HG03571 (cell line): ENCODE results near the gene TRAPPC13.
"Not testable (repeated sequence)": the region's sequence is repeated elsewhere in the genome, so short reads cannot be mapped to it uniquely, and the experiment has no call there.

Experiments used
- ATAC-seq: cut with Tn5 transposase; IDR thresholded peaks from one replicate; pipeline ENCODE4 v1.9.1; 2021; ENCODE audit not compliant: unreplicated experiment

Gene TRAPPC13

DNA sequence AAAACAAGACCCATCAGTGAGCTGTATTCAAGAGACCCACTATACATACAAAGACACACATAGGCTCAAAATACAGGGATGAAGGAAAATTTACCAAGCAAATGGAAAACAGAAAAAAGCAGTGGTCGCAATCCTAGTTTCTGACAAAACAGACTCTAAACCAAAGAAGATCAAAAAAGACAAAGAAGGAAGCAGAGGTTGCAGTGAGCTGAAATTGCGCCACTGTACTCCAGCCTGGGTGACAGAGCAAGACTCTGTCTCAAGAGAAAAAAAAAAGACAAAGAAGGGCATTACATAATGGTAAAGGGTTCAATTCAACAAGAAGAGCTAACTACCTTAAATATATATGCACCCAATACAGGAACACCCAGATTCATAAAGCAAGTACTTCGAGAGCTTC, 51.2 kb downstream of the TRAPPC13 start:
- not testable (repeated sequence) for ATAC-seq

DNA sequence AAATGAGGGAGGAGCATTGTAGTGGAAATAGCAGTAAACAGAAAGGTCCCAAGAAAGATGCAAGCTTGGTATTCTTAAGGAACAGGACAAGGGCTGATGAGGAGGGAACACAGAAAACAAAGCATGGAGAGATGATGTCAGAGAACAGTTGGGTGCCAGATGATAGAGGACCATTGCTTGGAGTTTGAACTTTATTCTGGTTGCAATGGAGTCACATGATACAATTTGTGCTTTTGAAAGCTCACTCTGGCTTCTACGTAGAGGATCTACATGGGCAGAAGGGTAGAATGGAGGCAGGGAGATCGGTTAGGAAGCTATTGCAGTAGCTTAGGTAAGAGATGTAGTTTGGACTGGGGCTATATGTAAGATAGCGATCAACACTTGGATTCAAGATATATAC, 57.3 kb downstream of the TRAPPC13 start:
- no peak for ATAC-seq

DNA sequence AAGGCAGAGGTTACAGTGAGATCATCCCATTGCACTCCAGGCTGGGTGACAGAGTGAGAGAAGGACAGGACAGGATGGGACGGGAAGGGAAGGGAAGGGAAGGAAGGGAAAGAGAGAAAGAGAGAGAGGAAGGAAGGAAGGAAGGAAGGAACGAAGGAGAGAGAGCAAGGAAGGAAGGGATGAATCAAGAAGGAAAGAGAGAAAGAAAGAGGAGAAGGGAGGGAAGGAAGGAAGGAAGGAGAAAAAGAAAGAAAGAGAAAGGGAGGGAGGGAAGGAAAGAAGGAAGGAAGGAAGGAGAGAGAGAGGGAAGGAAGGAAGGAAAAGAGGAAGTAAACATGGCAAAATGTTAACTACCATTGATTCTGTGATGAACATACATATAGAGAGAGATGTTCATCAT, 68.3 kb downstream of the TRAPPC13 start:
- no peak for ATAC-seq

DNA sequence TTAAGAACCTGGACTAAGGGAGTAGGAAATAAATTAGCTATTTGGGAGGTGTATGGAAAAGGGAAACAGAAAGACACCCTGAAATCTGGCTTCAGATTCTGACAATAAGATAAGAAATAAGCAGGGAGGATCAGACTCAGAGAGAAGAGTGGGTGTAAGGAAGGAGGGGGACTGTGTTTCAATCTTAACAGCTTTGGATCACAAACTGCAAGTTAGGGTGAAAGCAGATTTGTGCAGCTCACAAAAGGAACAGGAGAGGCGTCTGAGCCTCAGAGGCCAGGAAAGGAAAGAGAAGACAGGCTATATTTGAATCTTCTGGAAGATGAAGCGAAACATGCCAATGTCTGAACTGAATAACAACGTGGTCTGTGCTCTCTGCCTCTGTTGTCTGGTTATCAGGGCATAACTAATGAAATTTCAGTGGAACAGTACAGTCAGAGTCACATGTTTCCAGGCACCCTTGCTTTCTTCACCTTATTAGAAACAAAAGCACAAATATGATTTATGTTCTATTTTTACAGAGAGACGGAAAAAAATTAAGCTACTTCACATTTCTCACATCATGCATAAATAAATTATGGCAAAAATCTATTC, 70.4 kb downstream of the TRAPPC13 start:
- no peak for ATAC-seq

DNA sequence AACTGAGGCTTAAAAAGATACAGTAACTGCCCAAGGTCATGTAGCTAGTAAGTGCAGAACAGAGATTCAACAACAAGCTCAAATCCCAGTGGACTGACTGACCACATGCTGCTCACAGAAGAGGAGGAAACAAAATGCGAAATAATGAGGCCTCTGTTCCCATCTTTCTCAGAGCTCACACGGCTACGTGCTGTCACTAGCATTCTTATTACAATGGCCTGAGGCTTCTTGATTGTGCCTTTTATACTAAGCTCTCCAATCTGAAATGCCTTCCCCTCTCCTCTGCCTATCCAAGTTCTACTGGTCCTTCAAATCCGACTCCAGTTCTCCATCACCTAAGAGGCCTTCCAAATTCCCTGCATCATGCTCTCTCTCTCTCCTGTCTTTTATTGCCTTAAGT, 71.1 kb downstream of the TRAPPC13 start:
- no peak for ATAC-seq

DNA sequence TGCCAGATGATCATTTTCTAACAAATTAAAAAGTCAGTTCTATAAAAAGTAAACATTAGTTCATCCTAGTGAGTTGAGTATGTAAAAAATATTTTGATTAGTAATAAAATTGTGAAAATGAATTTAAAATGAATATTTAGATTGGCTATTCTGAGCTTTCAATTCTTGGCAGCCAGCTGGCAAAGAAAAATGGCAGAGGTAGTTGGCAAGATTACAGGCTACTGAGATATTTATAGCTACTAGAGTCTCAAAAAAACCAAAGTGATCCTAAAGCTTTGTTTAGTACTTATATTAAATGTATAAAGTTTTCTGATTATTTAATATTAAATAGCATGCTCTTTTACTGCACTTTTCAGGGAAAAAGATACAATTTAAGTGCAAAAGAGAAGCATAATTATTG, 72.1 kb downstream of the TRAPPC13 start:
- no peak for ATAC-seq

DNA sequence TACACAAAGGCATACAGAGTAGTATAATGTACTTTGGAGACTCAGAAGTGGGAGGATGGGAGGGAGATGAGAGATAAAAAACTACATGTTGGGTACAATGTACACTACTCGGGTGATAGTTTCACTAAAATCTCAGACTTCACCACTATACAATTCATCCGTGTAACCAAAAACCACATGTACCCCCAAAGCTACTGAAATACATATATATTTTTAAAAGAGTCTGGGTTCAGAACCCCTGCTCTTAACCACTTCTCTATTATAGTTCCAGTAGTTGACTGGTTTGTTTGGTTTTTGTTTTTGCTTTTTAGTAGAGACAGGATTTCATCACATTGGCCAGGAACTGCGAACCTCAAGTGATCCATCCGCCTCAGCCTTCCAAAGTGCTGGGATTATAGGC, 74.5 kb downstream of the TRAPPC13 start:
- ATAC-seq = no peak

DNA sequence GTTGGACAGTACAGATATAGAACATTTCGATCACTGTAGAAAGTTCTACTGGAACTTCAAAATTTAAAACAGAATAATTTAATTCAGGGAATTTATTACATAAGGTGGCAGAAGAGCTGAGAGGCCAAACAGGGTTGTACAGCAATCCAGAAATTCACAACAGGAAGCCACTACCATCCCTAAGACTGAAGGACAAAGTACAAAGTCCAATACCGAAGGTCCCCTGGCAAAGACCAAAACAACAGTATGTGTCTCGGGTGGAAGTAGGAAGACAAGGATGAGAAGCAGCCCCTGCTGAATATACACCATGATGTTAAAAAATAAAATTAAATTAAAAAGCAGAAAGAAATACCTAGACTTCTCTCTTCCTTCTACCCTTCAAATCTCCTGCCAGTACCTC, 77.2 kb downstream of the TRAPPC13 start:
- ATAC-seq = no peak

DNA sequence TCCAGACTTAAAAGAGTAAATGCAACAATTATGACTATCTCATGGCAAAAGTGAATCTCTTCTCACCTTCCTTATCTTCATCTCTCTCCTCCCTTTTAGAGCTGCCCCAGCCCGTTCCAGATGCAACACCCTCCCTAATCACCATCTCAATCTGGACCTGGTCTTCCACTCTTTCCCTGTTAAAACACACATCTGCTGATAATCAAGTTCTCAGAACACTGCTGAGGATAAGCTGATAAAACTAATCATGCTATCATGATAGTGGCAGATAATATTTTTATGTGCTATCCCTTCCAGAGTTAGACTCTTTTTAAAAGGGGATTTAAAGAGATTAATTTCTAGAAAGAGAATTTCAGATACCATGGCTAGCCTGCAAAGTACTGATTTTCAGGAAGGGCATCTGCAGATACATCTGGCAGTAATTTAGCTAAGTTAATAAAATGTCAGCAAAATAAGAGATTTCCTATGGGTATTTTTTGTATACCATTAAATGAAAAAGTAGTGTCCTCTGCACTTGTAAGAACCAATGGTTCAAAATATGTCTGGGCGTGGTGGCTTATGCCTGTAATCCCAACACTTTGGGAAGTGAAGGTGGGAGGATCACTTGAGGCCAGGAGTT, 79.9 kb downstream of the TRAPPC13 start:
- no peak for ATAC-seq

DNA sequence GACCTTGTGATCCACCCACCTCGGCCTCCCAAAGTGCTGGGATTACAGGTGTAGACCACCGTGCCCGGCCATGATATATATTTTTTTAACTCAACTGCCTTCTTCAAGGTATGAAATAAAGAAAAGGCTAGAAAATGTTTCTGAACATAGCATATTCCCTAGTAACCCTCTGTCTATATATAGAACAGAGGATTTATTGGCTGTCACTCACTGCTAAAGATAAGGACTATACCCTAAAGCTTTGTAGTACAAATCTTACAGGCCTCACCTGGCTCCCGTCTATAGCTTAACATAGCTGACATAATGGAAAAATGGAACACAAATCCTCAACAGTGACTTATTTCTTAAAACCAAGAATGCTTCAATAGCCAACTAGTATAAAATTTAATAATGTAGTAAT, 82.8 kb downstream of the TRAPPC13 start:
- ATAC-seq = no peak

DNA sequence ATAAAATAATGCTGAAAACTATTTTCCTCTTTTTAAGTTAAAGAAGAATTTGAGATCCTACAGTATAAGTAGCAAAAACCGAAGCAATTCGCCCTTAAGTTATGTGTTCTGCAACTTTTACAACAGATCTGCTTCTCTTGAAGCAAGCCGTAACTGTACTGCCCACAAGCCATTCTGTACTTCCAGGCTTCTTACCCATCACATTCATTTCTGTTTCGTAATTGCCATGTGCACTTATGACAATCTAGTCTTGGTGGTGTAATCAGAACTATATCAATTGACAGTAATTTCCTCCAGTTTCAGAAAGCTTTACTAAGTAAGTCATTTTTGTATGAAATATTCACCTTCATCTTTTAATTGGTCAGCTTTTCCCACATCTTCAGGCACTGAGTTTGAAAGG, 83.3 kb downstream of the TRAPPC13 start:
- ATAC-seq = no peak
